Putamen (tissue), 1 donor: ENCODE results near the gene ANK2.
A peak's percentile ranks its signal among the peaks of the same experiment; 100 is the strongest.
"Not testable (repeated sequence)": the region's sequence is repeated elsewhere in the genome, so short reads cannot be mapped to it uniquely, and the experiment has no call there.

Experiments
- DNase-seq: peaks from one replicate; pipeline ENCODE4 v3.0.0-alpha.2; 2016; ENCODE audit warnings: low spot score

ANK2 gene

DNA sequence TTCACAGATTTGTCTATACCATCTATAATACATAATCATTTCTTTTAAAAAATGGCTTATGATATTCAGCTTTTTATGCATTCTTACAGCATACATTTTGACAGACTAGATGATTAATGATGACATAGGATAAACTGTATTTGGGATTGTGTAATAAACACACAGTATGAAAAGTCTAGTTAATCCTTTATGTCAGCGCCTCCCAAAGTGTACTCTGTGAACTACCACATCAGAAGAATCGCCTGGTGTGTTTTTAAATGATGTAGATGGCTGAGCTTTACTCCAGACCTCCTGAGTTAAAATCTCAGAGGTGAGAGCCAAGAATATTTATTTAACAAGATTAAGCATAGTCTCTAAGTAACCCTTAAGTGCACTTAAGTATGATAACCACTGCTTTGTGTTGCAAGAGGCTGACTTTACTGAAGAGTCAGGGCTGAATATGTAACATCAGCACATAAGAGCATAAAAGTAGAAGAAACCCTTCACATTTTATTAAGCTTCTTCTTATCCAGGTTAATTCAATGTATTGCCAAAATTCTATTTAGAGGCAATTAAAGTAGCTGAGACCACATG, 104.2 kb downstream of the ANK2 start:
- DNase-seq = no peak

DNA sequence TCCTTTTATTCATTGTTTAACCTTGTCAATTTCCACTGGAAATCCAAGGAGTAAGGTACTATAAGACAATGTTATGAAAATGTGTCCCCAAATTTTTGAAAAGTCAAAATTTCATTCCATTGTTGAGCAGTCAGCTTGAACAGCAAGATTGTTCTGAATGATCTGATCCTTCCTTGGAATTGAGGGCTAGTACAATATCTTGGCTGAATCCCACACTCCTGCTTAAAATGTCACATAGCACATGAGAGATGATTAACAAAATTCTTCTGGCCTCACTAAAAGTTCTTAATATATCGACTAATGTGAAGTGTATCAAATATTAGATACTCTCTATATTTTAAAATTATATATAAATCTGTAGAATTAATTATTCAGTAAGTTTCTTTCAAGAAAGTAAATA, 104.8 kb downstream of the ANK2 start:
- DNase-seq = no peak

DNA sequence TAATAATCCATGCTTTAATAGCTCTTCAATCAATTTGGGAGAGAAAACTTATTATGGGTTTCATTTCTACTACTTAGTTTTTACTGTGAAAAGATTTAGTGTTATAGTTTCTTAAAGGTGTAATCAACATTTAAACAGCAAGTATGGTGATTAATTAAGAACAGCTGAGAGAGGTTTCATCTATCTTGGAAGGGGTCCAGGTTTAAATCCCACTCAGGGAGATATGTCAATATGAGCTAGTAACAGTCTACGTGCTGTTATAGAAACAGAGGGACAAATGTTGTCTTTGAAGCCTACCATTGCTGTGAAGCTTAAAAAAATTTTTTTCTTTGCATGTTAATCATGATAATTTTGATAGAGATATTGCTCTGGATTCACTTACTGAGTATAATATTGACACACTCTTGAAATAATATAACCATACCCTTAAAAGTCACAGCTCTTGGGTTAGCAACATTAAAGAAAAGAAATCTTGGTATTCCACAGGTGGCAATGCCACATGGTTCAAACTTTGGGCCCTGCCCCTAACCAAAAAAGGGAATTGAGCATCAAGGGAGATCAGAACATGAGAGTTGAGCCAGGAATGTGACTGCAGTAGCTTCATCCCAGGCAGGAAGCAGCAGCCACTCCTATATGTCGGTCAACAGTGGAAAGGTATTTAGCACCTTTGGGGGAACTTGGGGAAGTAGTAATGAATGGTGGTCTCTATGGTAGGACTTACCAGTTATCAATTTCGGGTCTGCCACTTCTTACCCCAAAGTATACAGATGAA, 107.8 kb downstream of the ANK2 start:
- DNase-seq = no peak

DNA sequence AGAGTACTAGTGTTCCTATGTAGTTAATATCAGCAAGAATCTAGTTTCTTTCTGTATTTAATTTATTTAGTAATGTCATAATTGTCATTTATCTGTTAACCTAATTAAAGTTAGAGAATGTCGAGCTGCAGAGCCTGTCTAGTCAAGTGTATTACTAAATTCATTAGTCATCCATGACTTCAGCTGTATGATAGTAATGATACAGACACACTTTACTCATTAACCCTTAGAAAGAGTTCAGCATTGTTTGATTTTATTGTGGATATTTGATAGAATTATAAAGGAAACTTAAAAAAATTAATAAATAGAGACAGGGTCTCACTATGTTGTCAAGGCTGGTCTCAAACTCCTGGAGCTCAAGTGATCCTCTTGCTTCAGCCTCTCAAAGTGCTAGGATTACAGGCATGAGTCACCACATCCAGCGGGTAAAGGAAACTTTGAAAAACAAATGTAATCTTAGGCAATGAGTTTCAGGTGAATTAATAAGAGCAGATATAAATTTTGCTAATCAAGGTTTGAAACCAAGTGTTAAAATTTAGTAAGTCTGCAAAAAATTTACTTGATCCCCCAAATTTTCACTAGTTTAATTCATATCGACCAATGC, 110.6 kb downstream of the ANK2 start:
- DNase-seq = no peak

DNA sequence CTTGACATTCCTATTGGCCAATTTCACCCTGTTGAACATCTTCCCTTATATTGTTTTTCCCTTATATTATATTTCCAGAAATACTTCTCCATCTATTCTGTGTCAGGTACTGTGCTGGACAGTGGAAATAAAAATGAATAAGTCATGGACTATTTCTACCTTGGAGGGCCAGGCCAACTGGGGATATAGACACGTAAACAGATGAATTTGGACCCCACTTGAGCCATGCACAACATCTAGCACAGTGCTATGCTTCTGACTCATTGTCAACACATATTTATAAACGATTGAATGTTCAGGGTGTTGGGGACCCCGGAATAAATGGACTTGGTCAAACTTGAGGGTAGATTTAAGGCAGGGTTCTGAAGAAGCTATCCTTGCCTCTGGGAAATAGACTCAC, 111.1 kb downstream of the ANK2 start:
- no peak for DNase-seq

DNA sequence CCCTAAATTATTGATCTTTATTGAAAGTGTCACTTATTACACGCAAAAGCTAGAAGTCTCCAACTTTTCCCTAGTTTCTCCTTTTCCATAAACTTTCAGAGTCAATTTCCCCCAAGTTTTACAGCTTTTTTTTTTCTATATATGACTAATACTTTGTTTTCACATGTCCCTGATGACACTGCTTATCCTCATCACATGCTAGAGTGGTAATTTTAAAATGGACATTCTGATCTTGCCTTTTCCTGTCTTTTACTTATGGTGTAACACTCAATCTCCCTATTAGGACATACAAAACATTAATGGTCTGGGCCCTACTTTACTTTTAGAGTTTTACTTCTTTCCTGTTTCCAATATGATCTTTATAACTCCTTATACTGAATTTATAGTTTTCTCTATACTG, 112.6 kb downstream of the ANK2 start:
- no peak for DNase-seq

DNA sequence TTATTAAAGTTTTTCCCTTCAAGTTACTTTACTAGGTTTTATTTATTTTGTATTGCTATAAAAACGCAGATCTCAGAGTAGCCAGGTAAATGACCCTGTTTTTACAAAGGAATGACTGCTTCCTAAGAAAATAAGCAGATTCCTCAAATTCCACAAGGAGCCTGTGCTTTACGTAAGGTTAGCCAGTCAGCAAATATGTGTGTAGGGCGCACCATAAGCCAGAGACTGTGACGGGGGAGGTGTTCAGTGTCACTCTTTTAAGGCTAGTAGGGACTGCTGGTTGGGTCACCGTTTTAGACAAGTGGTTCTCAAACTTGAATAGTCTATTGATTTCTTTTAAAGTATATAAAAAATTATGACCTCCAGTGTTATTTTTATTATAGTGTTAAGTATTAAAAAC, 119.9 kb downstream of the ANK2 start:
- DNase-seq = no peak

DNA sequence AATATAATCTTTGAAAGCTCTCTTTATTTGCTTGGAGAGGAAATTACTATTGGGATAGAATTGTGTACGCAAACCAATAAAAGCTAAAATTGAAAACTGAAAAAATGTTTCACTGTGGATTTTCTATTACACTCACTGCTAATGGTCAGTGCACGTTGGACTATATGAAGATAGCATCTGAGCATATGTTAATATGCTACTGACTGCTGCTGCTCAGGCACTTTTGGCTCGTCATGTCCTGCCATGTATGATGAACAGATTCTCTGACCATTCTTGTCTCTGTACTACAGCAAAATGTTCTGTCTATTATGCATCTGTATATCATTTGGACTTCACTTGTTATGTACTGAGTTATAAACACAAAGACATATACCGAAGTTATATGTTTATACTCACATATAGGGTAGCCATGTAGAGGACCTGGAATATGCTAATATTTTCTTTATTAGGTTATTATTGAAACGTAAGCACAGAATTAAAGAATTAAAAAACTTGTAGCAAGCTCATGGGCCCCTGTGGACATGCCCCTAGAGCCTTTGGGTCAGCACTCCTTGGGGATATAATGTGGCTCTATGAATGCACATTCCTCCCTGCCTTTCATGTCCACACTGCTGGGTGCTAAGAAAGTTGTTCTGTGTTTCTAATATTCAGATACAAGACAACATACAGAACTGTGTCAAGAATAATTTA, 120.8 kb downstream of the ANK2 start:
- no peak for DNase-seq

DNA sequence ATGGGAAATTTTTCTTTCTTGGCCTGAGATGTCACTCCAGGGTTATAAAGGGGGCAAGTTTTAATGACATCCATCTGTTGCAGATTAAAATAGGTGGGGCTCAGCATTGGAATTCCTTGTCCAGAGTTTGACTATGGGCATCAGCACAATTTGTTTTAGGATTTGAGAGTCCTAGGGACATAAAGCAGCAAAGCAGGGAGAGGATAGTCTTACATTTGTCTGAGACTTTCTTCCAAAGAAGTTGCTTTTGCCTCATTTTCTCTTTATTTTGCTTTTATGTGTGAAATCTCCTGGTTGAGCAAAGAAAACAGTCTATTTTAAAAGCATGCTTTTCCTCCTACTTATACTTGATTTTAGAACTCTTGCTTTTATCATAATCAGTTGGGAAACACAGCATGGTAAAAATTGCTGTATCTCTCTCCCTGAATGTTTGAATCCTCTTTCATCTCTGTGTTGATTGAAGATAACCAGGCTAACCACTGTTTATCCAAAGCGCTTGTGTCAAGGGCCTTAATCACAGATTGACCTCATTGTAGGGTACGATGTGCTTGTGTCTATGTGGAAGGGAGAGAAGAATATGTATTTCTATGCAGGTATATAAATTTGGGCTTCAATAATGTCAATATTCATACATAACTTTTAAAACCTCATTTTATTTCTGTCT, 121.5 kb downstream of the ANK2 start:
- DNase-seq = no peak

DNA sequence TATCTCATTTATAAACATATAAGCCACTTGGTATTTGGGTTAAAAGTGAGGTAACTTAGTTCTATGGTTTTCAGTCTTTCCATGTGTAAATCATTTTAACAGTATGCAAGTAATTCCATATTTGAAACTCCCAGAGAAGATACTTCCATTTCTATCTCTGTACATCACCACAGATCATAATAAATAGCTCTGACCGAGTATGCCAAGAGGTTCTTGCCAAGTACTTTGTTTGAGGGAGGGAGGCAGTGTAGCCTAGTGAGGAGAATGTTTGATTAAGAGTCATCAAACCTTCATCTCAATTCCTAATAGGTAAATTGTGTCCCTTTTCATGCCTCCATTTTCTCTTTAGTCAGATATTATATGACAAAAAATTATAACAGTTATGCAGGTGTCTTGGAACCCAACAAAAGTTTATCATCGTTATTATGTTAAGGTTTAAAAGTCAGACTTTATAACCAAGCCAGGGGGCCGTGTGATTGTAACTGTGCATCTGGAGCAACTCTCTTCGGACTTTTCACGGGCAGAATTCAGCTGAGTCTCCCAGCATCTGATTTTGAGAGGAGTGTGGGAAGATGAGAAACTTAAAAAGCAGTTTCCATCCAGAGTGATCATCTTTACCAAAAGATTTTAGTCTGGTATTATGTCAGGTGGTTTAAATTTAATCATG, 123.8 kb downstream of the ANK2 start:
- no peak for DNase-seq

DNA sequence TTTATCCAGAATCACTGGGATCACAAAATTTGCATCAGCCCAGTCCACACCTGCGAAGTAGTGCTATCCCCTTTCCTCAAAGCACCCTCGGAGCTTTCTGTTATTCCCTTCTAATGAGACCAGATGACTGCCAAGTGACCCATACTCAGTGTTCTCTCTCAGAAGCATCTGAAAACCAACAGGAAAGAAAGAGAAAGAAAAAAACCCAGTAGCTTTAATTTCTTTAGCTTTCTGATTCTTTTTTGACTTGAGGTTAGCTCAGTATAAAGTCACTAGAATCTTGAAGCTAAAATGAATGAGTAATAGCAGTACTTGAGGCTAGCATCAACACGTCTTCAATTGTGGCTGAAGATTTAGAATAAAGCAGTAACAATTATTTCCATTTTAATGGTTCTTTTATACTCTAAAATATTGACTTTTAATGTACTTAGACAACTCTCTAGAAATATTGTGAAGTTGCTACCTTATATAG, 124.4 kb downstream of the ANK2 start:
- DNase-seq = no peak

DNA sequence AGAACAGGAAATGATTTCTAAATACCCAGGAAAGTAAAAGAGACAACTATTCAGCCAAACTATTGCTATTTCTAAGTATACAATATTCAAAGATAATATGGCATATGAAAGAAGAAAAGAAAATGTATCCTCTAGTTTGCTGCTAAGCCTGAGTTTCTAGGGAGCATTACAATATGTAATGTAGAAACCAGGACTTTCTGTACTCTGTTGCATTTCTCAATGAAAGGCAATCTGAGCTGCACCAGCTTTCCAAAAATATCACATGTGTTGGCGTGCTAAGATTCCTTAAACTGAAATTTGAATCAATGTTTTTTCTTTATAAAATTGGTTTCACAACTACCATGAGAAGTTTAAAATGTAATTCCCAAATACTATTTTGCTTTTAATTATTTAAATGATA, 129.6 kb downstream of the ANK2 start:
- DNase-seq = peak; percentile 47

DNA sequence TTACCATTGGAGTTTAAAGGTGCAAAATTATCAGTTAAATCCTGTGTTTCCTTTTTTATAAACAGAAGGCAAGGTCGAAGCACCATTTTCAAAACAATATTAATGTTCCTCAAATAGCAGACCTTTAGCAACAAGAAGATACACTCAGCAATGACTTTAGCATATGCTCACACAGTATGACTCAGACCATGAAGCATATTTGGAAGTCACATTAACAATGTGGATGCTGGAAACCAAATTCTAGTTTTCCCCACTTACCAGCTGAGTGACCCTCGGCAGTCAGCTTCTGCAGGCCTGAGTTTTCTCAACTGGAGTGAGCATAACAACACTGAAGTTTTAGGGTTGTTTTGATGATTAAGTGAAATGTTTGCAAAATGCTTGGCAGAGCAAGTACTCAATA, 130.5 kb downstream of the ANK2 start:
- no peak for DNase-seq

DNA sequence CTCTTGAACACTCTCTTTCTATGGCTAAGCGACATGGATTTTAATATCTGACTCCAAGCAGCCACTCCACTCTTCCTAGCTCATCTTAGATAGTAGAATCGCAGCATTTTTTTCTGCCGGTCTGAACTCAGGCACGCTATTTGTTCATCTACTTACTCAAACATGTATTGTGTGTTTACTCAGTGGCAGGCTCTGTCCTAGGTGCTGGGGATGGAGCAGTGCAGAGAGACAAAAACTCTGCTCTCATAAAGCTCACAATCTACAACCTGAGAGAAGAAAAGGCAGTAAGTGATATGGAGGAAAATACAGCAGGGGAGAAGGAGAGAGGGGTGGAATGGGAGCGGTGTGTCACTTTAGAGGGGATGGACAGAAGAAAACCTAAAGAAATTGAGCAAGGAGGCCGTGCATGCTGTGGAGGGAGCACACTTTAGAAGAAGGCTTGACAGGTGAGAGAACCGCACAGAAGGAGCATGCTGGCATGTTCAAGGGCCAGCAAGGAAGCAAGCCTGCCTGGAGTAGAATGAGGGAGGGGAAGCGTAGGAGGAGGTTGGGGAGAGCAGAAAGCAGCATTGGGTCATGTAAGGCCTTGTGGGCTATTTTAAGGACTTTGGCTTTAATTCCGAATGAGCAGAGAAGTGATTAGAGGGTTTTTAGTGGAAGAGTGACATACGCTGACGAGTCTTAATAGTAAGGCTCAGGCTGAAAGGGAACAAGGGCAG, 132.0 kb downstream of the ANK2 start:
- no peak for DNase-seq

DNA sequence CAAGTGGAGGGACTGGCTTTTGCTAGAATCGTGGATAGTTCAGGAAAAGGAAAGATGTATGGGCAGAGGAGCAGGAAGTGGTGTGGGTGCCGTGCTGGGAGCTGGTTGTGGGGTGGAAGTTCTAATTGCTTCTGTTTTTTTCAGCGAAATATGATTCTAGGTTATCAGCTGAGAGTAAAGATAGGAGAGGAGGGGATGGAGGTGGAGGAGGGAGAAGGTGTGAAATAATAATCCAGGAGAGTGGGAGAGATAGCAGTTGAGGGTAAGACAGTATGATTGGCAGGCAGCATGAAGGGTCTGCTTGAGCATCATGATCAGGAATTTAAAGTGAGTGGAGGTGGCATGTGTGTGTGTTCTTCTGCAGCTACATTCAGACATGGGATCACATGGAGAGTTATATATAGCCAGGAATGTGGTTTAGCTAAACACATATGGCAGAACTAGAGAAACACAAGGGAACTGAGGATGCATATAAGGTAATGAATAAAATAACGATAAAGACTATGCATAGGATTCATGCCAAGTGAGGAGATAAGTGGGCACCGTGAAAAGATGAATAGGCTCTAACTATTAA, 133.7 kb downstream of the ANK2 start:
- DNase-seq = no peak

DNA sequence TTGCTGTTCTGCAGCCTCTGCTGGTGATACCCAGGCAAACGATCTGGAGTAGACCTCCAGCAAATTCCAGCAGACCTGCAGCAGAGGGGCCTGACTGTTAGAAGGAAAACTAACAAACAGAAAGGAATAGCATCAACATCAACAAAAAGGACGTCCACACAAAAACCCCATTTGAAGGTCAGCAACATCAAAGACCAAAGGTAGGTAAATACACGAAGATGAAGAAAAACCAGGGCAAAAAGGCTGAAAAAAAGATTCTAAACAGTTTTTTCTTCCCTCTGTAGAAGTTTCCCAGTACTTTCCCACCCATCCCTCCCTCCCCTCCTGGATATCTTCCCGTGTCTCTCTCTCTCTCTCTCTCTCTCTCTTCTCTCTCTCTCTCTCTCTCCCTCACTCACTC, 136.8 kb downstream of the ANK2 start:
- DNase-seq = not testable (repeated sequence)

DNA sequence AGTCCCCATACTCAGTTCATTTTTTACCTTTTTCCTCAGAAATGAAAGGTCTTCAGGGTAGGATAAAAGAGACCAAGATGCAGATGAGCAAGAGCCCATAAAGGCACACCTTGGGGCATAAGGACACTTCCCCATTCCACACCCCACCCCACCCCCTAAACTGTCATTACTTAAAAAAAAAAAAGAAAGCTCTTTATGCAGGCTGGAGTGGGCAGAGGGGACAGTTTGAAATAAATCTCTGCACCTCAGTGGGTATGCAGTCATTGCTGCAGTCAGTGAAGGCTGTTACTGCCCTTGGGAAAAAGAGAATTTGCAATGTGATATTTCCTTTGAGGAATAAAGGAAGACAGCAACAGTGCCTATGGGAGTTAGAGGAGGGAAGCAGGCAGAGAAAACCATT, 137.5 kb downstream of the ANK2 start:
- DNase-seq = no peak

DNA sequence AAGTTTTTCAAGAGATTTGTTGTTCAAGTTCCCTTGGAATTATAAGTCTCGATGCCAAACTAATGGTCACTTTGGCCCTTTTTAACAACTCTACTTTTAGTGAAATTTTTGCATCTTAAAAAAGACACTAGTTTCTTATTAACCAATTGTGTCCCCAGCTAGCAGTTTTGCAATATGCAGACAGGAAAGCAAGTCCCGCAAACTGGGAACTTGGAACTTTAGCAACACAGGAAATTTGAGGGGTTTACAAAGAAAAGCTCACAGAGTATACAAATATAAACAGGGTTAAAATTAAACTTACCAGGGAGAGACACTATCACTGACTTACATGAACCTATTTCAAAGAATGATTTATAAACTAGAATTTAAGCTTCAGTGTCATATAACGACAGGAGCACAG, 137.9 kb downstream of the ANK2 start:
- DNase-seq = no peak

DNA sequence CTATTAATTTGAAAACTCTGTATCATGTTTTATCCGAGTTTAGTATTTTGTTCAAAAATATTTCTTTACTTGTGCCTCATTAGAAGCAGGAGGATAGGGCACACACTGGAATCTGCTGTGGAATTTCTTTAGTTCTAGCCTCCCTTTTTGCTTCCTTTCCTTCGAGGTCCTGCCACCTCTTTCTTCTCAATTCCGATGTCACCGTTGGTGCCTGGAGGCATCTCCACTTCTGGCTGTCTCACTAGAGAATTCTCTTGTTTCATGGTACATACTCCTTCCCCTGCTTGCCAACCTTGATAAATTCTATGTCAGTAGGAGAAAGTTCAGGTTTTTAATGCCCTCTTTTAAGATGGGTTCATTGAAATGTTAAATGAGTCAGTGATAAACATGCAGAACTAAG, 140.1 kb downstream of the ANK2 start:
- DNase-seq = no peak

DNA sequence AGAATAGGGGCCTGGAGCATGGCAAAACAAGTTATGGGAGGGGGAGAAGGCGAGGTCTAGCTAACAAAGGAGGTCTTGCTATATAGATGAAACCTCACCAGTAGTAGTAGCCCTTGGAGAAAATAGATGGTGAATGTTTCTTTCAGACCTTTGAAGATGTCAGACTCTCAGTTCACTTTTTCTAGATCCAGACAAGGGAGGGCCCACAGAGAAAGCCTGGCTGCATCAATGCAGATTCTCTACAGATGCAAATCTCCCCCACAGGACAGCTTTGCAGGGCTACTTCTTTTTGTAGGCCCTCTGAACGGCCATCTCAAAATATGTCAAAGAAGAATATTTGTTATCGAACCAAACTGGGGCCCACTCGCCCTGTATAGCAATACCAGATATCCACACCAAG, 159.7 kb downstream of the ANK2 start:
- no peak for DNase-seq
